Measurements from ENCODE around the gene UGT1A1.

DNA sequence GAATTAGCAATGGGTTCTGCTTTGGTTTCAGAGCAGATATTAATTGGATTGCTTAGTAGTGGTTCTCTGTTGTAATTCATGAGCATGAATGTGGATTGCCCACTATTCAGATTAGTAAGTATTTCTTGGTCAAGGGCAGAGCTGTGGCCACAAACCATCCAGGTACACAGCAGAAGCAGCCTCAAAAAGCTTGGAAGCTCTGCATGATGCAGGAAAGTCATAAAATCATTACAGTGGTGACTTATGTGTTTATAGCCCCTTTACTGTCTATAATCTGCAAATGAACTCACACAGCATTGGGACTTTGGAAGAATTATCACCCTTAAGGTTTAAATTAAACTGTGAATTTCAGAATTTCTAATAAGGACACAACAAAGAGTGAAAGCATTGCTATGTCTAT is 1.9 kb upstream of the UGT1A1 start:
- TF ChIP-seq EZH2 (IDR thresholded peaks at IDR 0.05): no peak
- TF ChIP-seq, protein P1, sequence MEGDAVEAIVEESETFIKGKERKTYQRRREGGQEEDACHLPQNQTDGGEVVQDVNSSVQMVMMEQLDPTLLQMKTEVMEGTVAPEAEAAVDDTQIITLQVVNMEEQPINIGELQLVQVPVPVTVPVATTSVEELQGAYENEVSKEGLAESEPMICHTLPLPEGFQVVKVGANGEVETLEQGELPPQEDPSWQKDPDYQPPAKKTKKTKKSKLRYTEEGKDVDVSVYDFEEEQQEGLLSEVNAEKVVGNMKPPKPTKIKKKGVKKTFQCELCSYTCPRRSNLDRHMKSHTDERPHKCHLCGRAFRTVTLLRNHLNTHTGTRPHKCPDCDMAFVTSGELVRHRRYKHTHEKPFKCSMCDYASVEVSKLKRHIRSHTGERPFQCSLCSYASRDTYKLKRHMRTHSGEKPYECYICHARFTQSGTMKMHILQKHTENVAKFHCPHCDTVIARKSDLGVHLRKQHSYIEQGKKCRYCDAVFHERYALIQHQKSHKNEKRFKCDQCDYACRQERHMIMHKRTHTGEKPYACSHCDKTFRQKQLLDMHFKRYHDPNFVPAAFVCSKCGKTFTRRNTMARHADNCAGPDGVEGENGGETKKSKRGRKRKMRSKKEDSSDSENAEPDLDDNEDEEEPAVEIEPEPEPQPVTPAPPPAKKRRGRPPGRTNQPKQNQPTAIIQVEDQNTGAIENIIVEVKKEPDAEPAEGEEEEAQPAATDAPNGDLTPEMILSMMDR (IDR thresholded peaks at IDR 0.05 in 2 of 3, conservative IDR thresholded peaks at IDR 0.05 in 1 of 3; ENCODE audit: borderline replicate concordance in 1 of 3, insufficient read depth in 1 of 3, low read depth in 2 of 3, low read length in 2 of 3): no peak
- TF ChIP-seq POLR2A (IDR thresholded peaks at IDR 0.05; ENCODE audit: borderline replicate concordance, extremely low read depth, insufficient read depth, insufficient read length): no peak
- no peak for TF ChIP-seq POLR2AphosphoS5 (IDR thresholded peaks at IDR 0.05; ENCODE audit: low read depth, low read length)
- no peak for TF ChIP-seq RAD21 (IDR thresholded peaks at IDR 0.05; ENCODE audit: low read depth)
- TF ChIP-seq, protein P2, sequence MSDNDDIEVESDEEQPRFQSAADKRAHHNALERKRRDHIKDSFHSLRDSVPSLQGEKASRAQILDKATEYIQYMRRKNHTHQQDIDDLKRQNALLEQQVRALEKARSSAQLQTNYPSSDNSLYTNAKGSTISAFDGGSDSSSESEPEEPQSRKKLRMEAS (IDR thresholded peaks at IDR 0.05): no peak
- TF ChIP-seq, protein P3, sequence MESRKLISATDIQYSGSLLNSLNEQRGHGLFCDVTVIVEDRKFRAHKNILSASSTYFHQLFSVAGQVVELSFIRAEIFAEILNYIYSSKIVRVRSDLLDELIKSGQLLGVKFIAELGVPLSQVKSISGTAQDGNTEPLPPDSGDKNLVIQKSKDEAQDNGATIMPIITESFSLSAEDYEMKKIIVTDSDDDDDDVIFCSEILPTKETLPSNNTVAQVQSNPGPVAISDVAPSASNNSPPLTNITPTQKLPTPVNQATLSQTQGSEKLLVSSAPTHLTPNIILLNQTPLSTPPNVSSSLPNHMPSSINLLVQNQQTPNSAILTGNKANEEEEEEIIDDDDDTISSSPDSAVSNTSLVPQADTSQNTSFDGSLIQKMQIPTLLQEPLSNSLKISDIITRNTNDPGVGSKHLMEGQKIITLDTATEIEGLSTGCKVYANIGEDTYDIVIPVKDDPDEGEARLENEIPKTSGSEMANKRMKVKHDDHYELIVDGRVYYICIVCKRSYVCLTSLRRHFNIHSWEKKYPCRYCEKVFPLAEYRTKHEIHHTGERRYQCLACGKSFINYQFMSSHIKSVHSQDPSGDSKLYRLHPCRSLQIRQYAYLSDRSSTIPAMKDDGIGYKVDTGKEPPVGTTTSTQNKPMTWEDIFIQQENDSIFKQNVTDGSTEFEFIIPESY (IDR thresholded peaks at IDR 0.05; ENCODE audit: extremely low read depth, insufficient replicate concordance, low read length): no peak
- TF ChIP-seq CBX3 (IDR thresholded peaks at IDR 0.05; ENCODE audit: low read depth): no peak
- no peak for TF ChIP-seq EGR1 (IDR thresholded peaks at IDR 0.05; ENCODE audit: low read depth)
- TF ChIP-seq, protein P4, sequence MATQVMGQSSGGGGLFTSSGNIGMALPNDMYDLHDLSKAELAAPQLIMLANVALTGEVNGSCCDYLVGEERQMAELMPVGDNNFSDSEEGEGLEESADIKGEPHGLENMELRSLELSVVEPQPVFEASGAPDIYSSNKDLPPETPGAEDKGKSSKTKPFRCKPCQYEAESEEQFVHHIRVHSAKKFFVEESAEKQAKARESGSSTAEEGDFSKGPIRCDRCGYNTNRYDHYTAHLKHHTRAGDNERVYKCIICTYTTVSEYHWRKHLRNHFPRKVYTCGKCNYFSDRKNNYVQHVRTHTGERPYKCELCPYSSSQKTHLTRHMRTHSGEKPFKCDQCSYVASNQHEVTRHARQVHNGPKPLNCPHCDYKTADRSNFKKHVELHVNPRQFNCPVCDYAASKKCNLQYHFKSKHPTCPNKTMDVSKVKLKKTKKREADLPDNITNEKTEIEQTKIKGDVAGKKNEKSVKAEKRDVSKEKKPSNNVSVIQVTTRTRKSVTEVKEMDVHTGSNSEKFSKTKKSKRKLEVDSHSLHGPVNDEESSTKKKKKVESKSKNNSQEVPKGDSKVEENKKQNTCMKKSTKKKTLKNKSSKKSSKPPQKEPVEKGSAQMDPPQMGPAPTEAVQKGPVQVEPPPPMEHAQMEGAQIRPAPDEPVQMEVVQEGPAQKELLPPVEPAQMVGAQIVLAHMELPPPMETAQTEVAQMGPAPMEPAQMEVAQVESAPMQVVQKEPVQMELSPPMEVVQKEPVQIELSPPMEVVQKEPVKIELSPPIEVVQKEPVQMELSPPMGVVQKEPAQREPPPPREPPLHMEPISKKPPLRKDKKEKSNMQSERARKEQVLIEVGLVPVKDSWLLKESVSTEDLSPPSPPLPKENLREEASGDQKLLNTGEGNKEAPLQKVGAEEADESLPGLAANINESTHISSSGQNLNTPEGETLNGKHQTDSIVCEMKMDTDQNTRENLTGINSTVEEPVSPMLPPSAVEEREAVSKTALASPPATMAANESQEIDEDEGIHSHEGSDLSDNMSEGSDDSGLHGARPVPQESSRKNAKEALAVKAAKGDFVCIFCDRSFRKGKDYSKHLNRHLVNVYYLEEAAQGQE (IDR thresholded peaks at IDR 0.05; ENCODE audit: low read depth): no peak
- TF ChIP-seq EZH2phosphoT487 (IDR thresholded peaks at IDR 0.05; ENCODE audit: borderline replicate concordance): no peak
- no peak for TF ChIP-seq SP1 (IDR thresholded peaks at IDR 0.05; ENCODE audit: low read depth)
- no peak for TF ChIP-seq ZNF274 (IDR thresholded peaks at IDR 0.05; ENCODE audit: low read depth, low read length)
